NCI-H2196 treated with DMSO at 0.1 percent for 48 hours (cell line): ENCODE results near the gene OVOL3.
A peak's percentile ranks its signal among the peaks of the same experiment; 100 is the strongest.
"Not testable (repeated sequence)": the region's sequence is repeated elsewhere in the genome, so short reads cannot be mapped to it uniquely, and the experiment has no call there.

Experiments
- DNase-seq: peaks from one replicate; lab custom pipeline; 2025; ENCODE audit not compliant: unreplicated experiment; lab: John Stamatoyannopoulos, UW

The OVOL3 gene

DNA sequence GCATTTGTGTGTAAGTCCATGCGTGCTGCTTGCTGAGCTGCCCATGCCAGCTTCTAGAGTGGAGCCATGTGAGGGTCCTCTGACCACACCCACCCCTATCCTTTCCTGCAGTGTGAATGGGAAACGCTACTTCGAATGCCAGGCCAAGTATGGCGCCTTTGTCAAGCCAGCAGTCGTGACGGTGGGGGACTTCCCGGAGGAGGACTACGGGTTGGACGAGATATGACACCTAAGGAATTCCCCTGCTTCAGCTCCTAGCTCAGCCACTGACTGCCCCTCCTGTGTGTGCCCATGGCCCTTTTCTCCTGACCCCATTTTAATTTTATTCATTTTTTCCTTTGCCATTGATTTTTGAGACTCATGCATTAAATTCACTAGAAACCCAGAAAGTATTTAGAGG lies 14.6 kb downstream of the OVOL3 start:
- no peak for DNase-seq

DNA sequence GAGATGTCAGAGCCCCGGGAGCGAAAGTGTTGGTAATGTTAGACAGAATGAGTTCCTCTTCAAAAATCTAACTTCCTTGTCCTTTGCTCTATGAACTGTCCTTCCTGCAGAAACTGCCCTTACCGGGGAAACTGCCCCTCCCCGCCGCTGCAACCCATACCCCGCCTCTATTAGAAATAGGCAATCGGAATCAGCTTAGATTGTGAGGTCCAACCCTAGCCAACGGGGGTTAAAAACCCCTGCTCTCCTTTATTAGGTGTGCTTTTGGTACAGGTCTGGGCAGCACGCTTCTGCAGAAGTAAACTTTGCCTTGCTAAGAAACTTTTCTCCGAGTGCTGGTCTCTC lies 17.4 kb downstream of the OVOL3 start:
- DNase-seq: no peak

DNA sequence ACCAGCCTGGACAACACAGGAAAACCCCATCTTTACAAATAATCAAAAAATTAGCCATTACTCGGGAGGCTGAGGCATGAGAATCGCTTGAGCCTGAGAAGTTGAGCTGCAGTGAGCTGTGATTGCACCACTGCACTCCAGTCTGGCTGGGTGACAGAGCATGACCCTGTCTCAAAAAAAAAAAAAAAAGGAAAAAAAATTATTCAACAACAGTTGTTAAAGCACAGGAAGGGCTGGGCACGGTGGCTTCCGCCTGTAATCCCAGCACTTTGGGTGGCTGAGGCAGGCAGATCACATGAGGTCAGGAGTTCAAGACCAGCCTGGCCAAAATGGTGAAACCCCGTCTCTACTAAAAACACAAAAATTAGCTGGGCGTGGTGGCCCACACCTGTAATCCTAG lies 20.3 kb downstream of the OVOL3 start:
- not testable (repeated sequence) for DNase-seq

DNA sequence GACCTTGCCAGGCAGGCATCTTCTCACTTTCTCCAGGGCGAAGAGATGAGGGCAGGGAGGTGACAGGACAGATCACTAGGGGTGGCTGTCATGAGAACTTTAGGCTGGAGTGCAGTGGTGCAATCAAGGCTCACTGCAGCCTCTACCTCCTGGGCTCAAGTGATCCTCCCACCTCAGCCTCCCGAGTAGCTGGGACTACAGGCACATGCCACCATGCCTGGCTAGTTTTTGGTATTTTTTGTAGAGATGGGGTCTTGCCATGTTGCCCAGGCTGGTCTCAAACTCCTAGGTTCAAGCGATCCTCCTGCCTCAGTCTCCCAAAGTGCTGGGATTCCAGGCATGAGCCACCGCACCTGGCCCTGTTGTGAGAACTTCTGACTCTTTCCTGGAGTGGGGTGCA lies 23.9 kb downstream of the OVOL3 start:
- DNase-seq: not testable (repeated sequence)

DNA sequence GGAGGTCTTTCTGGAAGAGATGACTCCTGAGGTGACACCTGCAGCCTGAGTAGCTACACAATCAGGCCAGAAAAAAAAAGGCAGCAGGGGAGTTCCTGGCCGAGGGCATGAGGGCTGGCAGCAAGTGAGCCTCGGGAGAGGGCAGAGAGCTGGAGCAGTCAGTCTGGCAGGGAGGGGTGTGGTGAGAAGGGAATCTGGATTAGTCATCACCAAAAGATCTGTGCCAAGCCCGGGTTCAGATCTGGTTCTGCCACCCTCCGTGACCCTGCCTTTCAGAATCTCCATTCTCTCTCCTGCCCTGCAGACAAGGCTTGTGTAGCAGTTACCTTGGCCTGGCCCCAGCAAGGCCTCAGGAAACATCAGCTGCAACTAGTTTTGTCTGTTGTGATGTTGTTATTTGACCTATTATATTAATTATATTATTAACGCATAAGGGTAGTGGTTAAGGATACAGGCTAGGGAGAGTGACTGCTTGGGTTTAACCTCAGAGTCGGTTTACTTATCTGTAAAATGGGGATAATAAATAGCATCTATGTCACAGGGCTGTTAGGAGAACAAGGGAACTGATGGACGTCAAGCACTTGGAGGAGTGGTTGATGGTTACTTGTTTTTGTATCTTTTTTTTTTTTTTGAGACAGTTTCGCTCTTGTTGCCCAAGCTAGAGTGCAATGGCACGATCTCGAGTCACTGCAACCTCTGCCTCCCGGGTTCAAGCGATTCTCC lies 26.2 kb downstream of the OVOL3 start:
- peak; percentile 98 for DNase-seq

DNA sequence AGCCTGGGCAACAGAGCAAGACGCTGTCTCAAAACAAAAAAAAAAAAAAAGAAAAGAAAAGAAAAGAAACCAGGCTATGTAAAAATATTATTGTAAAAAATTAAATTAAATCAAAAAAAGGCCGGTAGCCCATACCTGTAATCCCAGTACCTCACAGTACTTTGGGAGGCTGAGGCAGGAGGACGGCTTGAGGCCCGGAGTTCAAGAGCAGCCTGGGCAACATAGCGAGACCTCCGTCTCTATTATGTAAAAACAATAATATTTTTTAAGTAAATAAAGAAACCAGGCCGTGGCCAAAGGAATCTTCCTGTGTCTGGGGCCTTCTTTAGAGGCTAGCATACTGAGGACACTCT lies 28.2 kb downstream of the OVOL3 start:
- no peak for DNase-seq

DNA sequence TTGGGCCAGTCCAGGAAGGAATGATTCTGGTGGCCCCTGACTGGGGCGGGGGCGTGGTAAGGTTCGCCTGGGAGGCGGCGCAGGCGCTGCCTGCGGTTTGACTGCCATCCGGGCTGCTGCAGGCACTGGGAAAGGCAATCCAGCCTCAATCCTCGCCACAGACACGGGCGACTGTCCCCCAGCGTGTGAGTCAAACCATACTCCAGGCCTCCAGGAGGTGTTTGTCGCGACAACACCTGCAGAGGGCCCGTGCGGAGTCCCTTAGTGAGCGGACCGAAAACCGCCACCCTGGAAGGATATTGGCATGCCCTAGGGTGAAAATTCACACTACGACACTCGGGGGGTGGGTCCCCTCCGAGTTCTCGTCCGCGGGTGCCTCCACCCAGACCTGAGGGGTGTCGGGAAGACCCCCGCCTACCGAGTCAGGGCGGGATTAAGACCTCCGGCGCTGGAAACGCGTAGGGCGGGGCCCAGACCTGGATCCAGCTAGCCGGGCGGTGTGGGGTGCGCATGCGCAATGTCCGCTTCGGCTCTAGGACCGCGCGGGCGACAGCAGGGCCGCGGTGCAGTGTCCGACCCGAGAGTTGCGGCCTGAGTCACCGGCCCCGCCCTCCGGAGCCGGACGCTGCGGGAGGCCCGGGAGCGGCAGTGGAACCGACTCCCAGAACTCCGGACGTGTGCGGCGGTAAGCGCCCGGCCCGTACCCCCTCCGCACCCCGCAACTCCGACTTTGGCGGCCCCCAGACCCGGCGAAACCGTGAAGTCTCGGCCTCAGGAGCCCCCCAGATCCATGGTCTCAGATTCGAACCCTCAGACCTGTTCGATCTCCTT lies 28.7 kb downstream of the OVOL3 start, which contains the start of gene CAPNS1:
TSS of gene CAPNS1 (plus strand) at position 594 of the 831 bp plus-strand sequence. CDS start 946 bp downstream, outside the sequence.
- peak; percentile 94 for DNase-seq

DNA sequence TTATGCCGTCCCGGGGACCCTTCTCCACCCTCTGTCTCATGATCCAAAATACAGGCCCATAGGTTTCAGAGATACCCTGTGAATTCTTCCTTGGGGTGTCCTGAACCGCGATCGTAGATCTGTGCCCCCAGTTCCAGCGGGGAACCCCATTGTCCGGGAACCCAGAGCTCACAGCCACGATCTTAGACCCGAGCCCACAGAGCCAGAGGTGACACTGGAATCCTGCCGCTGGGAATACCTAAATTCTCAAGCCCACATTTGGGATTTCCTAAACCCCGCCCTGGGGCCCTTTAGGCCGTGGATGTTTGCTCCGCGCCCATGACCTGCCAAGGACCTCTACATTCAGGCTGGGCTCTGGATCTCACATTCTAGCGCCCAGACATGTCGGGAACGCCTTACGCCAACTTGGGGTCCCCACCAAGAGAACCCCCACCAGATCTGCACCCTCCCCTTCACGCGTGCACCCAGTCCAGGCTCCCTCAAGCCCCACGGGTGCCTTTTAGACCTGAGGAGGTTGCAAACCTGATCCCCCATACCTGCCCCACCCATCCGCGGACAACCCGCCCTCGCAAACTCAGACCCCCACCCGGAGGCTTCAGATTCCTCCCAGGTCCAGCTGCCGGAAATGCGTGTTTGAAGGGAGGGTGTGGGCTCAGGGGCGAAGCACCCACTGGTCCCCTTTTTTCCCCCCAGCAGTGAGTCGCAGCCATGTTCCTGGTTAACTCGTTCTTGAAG lies 29.5 kb downstream of the OVOL3 start:
- peak; percentile 66 for DNase-seq

DNA sequence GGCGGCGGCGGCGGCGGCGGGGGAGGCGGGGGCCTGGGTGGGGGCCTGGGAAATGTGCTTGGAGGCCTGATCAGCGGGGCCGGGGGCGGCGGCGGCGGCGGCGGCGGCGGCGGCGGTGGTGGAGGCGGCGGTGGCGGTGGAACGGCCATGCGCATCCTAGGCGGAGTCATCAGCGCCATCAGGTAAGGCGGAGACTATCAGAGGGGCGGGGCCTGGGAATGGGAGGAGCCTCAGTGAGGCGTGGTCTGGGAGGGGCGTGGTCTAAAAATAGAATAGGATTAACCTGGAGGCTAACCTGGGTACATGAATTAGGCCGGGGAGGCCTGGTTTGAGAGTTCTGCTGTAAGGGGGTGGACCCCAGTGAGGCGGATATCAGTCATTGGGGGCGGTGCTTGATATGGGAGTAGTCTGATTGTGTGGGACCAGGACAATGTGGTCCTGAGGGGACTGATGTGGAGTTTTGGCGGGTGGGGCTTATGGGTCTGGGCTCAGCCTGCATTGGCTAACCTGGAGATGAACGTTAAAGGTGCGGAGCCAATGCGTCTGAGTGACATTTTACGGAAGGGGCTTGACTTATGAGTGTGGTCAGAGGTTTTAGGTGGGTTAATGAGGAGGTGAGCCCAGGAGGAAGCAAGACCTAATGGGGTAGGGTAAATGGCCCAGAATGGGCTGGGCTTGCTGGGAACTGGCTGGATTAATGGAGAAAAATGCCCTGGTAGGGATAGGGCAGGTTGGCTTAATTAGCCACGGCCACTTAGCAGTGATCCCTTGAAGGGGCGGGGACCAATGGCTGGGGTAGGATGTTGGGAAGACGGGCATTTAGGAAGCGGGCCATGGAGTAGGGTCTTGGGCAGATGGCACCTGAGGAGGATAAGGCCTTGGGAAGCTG lies 30.3 kb downstream of the OVOL3 start:
- peak; percentile 71 for DNase-seq

DNA sequence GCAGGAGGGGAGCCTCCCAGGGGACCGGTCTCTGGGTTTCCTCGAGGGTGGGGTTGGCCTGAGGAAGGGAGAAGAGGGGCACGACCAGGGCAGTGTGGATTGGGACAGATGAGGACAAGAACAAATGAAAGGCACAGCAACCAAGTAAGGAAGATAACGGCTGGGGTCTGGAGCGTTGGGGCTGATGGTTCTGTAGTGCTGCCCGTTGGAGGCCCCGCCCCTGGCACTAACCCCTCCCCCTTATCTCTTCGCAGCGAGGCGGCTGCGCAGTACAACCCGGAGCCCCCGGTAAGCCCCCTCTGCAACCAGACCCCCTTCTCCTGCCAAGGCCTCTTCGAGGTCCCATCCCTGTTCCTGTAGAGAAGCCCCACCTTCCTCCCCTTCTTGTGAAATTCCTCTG lies 31.1 kb downstream of the OVOL3 start:
- DNase-seq: no peak

DNA sequence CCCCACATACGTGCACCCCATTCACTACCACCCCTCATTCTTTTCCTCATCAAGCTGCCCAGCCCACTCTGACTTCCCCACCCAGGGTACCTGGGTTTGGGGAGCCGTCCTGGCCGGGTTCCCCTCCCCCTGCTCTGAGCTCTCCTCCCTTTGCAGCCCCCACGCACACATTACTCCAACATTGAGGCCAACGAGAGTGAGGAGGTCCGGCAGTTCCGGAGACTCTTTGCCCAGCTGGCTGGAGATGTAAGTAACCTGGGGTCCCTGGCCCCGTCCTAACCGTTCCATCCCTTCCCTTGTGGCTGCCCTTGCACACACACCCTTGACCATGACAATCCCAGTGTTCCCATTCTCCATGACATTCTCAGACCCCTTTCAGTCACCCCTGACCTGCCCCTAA lies 31.6 kb downstream of the OVOL3 start:
- no peak for DNase-seq

DNA sequence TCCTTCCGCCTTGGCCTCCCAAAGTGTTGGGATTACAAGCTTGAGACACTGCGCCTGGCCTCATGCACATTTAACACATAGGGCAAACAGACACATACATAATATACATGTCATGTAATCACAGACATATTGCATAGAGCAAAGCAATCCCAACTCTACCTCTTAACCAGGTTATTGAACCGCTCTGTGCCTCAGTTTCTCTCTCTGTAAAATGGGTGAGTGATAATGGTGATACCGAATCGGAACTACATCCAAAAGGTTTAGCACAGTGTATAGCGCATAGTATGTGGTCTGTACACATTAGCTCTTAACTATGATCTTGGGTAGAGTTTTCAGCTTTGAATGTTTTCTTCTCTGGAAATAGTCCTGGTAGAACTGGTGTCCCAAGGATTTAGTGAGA lies 33.7 kb downstream of the OVOL3 start:
- DNase-seq: no peak

DNA sequence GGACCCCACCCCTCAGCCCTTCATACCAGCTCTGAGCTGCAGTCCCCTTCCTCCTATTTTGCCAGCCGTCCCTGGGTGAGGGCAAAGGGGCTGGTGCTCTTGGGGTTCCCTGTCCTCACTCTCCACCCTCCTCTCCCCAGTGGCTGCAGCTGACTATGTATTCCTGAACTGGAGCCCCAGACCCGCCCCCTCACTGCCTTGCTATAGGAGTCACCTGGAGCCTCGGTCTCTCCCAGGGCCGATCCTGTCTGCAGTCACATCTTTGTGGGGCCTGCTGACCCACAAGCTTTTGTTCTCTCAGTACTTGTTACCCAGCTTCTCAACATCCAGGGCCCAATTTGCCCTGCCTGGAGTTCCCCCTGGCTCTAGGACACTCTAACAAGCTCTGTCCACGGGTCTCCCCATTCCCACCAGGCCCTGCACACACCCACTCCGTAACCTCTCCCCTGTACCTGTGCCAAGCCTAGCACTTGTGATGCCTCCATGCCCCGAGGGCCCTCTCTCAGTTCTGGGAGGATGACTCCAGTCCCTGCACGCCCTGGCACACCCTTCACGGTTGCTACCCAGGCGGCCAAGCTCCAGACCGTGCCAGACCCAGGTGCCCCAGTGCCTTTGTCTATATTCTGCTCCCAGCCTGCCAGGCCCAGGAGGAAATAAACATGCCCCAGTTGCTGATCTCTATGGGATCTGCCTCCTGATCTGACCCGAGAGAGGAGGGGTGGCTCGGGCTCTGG lies 38.9 kb downstream of the OVOL3 start:
- no peak for DNase-seq

DNA sequence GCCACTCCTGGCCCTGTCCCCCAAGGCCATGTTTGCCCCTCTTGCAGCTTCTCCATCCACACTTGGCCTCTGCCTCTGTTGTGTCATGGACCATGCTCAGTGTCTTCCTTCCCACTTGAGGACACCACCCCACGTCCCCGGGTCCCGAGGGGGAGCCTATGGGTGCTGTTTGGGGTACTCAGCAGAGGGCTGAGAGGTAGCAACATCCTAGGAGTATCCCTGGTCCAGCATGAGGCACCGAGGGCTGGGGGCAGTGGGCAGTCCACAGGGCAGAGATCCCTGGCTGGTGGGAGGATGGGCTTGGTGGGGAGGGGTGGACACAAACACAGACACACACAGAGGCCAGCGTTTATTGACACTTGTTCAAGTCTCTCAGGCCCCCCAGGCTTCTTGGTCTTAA lies 39.6 kb downstream of the OVOL3 start:
- DNase-seq: no peak

DNA sequence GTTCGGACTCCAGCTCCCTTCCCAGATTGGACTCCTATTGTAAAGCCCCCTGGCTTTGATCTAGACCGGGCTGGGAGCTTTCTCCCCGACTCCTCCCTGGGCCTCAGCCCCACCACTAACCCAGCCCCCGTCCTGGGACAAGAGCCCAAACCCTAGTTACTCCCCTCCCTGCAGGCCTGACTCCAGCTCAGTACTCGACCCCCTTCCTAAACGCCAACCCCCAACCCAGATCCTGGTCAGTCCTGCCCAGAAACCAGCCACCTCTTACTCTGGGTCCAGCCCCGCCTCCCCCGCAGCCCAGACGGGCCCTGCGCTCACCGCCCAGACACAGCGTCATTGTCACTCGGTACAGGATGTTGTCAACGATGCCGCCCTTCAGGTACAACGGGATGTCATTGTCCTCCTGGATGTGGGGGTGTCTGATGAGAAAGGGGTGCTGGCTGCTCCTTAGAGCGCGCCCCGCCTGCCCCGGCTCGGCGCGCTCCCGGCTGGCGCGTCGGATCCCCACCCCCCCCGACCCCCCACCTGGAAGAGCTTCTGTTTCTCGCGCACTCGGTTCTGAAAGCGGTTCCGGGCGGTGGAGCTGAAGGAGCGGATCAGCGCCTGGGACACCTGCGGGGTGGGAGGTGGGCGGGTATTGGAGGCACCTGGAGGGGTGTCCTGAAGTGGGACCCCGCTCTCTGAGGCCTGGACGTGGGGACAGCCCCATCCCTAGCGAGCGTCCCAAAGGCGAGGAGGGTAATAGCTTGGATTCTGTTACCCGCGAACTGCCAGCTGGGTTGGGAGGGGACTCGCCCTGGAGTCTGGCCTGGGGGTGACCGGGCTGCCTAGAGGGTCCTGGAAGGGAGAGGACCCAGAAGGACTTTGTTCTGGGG lies 40.4 kb downstream of the OVOL3 start:
- DNase-seq: no peak

DNA sequence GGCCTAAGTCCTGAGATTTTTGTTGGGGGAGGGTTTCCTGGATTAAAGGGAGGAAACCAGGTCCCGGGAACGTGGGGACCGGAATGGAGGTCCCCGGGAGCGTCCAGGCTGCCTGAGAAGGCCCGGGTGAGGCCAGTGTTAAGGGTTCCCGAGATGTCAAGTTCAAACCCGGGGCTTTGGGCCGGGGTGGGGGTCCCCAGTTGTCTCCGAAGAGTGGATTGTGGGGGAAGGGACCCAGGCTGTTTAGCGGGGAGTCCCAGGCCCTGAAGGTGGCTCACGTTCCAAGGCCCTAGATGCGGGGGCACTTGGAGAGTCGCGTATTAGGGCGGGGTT lies 41.0 kb downstream of the OVOL3 start:
- no peak for DNase-seq

DNA sequence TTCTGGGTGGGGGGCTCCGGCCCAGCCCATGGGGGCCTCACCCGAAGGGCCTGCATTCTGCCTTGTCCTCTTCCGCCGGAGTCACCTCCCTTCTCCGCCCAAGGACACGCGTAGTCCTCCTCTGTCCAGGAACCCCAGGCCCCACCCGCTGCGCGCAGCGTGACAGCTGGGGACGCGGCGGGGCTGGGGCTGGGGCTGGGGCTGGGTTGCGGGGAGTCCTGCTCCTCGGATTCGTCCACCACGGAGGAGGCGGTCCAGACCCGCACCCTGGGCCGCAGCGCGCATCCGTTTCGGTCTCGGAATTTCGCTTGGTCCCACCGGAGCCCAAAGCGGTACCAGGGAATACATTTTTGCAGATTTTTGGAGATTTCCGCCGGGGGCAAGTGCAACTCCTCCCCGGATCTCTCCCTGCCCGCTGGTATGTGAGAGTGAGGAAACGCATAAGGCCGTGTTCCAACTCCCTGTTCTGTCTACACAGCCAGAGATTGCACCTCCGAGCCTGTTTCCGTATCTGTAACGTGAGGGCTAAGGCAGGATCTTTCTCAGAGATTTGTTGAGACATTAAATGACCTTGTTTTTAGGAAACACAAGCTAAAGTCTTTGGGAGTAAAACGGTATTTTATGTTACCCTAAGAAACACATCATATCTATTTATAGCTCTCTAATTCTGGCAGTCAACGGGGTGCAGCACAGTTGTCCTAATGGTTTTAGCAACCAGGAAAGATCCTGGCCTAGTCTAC lies 41.6 kb downstream of the OVOL3 start, which contains the start of gene COX7A1:
TSS of gene COX7A1 (minus strand) at position 96 of the 740 bp plus-strand sequence. CDS start at position 56, 40 bp downstream.
- no peak for DNase-seq

DNA sequence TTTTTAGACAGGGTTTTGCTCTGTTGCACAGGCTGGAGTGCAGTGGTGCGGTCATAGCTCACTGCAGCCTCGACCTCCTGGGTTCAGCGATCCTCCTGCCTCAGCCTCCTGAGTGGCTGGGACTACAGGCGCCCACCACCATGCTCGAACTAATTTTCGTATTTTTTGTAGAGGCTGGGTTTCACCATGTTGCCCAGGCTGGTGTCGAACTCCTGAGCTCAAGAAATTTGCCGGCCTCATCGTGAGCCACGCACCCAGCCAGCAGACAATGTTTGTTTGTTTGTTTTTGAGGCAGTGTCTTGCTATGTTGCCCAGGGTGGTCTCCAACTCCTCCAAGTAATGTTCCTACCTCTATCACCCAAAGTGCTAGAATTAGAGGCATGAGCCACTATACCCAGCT lies 42.2 kb downstream of the OVOL3 start:
- no peak for DNase-seq
